Kidney capillary endothelial cell (primary cell): ENCODE results near the gene FEZ2.
A peak's percentile ranks its signal among the peaks of the same experiment; 100 is the strongest.

Experiments used
- DNase-seq: peaks from one replicate; pipeline ENCODE4 v3.0.0-alpha.2; 2018; ENCODE audit warnings: low spot score

The FEZ2 gene

DNA sequence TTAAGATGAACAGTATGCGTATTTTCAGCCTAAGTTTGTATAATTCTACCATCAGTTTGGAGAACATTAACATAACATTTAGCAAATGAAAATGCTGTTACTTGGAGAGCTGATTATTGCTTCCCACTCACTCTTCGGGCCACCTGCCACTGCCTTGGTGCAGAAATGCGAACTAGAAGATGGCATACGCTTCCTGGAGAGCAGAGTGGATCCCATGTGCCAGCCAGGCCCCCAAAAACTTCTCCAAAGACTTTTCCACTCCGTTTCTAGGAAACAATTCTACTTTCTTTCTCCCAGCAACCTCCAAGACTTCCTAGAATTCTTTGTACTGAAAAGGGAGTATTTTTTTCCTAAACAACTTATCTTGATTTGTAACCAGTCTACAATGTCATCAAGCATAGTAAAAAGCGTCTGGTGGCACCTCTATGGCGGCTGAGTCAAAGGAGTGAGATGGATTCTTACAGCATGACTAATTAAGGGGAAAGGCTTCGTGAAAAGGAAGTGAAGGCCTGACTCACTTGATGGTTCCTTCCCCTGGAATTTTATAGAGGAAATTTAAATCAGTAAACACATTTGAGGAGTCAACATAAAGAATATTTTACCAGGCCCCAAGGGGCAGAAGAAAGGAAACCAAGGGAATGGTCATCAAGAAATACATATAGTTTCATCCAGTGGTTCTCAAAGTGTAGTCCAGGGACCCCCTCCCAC lies 36.6 kb downstream of the FEZ2 start:
- DNase-seq = peak; percentile 100

DNA sequence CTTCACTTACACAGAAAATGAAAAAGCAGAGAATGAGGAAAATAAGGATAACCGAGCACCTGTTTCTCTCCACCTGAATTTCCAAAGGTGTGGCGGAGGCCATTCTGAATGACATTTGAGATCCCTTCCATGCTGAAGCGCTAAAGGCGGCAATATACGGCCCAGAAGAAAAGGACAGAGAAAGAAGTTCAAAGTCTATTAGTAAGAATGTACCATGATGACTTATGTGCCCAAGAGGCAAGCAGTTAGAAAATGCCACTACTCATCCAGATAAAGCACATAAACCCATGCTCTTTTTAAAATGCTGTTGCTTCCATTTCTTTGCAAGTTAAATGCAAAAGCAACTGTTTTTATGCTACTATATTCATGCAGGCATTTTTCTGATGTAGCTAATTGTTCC lies 37.2 kb downstream of the FEZ2 start:
- no peak for DNase-seq

- no peak for DNase-seq
Measured at GRCh38 chr2:36559221-36559942, 38.6 kb downstream of the FEZ2 start.

GRCh38 chr2:36556842-36557241 lies 41.1 kb downstream of the FEZ2 start:
- DNase-seq = no peak

GRCh38 chr2:36555789-36556188 lies 42.2 kb downstream of the FEZ2 start:
- no peak for DNase-seq

GRCh38 chr2:36554531-36554930 lies 43.4 kb downstream of the FEZ2 start:
- DNase-seq = no peak

DNA sequence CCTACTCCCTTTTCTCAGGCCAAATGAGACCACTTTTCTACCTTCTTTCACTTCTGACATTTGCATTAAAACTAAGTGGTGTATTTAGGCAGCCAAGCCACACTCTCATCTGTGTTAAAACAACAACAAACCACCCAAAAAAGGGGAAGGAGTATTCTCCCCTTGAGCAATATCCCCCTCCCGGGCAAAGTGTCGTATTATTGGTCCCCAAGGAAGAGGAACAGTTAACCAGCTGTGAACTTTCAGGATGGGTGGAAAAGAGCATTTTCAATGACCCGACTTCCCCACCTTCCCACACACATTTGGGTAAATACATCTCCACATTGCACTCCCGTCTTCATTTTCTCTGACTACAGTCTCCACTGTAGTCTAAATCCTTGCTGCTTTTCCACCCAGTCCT lies 44.3 kb downstream of the FEZ2 start:
- no peak for DNase-seq

DNA sequence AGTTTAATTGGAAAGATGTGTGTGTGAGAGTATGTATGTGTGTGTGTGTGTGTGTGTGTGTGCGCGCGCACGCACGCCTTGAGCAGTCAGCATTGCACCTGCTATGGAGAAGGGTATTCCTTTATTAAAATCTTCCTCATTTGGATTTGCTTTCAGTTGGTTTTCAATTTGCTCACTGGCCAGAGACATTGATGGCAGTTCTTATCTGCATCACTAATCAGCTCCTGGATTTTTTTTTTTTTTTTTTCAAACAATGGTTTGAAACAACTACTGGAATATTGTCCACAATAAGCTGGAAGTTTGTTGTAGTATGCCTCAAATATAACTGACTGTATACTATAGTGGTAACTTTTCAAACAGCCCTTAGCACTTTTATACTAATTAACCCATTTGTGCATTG lies 48.0 kb downstream of the FEZ2 start:
- no peak for DNase-seq

GRCh38 chr2:36549165-36549574 lies 48.8 kb downstream of the FEZ2 start:
- peak; percentile 88 for DNase-seq

- no peak for DNase-seq
Measured at GRCh38 chr2:36547906-36548305, 50.1 kb downstream of the FEZ2 start.

DNA sequence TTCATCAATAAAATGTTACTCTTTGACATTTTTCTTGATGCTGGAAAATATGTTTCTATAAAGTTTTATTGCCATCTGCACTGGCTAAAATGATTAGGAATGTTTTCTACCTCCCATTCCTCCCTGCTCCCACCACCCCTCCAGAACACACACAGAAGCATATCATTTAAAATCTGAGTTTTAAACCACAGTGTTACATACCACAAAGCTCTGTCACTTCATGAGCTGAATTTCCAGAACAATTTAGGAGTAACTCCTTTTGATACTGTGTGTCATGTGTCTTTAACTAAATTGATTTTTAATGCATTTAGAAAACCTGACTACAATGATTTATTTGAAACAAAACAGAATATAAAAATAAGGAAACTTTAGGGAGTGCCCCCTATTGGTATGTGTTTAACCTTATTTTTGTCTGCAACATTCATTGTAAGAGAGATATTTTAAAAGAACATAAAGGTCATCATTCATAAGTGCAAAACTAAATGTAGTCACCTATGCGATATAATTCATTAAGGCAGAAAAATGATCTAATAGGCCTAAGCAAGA lies 52.0 kb downstream of the FEZ2 start:
- no peak for DNase-seq

- no peak for DNase-seq
Measured at GRCh38 chr2:36544638-36545338, 53.2 kb downstream of the FEZ2 start.

- peak; percentile 70 for DNase-seq
Measured at GRCh38 chr2:36541891-36542595, 55.9 kb downstream of the FEZ2 start.

DNA sequence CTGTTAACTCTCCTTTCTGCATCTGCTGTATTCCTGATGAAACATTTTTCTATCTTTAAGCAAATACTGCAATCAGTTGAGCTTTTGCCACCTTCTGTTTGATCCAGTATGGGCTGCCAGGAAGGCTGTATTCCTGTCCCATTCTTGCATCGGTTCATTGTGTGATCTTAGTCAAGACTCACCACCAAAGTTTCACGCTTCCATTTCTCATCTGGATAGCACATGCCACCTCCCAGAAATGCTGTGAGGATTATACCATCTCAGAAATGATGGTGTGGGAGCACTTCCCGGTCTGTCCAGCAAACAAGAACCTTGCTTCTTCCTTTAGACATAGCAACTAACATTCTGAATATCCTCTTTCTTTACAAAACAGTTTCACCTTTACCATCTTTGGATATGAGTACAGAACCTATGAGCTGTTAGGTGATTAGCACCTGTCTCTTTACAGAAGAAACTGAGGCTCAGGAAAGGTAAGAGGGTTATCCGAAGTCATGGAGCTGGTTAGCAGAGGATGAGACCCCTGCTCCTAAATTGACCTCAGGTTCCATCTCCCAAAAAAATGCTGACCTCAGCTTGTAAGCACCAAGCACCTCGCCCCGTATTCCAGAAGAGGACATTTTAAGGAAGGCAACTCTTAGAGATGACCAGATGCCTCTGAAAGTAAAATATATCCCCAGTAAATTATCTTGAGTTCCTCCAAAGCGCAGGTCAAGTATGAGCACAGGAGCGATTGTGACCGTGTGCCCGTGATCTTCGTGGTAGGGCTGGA lies 56.8 kb downstream of the FEZ2 start:
- no peak for DNase-seq

GRCh38 chr2:36539631-36540030 lies 58.3 kb downstream of the FEZ2 start:
- DNase-seq = no peak

DNA sequence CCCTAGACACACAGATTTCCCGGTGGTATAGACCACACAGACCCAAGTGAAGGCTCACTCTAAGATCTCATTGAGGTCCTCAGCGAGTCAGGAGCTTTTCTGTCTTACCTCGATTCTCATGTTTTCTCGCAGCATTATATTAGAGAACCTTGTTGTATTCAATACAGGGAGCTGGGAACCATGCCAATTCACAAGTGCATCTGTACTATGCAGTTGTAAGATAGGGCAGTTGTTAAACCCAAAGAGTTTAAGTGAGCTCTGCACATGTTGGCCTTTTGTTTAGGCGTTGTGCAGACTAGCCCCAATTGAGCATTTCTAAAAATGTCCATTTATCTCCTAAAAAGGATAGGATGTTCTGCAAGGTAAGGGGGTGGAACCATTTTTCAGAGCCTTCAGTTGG lies 59.6 kb downstream of the FEZ2 start:
- no peak for DNase-seq

DNA sequence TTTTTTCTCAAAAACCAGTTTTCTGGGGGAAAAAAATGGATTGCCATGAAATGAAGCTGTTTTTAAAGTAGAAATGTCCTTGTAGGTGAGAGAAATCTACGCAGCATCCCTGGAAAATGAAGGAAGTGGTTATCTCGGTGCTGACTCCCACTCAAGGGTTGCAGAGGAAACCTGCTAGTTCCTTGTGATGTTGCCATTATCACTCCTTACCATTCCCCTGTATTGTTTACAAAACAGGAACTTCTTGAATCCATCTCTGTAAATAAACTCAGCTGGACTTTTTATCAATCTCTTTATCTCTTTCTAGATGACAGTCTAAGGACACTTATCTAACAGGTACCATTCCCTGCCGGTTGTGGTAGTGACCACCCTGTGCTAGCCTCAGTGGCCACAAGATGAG lies 61.2 kb downstream of the FEZ2 start:
- DNase-seq = no peak

DNA sequence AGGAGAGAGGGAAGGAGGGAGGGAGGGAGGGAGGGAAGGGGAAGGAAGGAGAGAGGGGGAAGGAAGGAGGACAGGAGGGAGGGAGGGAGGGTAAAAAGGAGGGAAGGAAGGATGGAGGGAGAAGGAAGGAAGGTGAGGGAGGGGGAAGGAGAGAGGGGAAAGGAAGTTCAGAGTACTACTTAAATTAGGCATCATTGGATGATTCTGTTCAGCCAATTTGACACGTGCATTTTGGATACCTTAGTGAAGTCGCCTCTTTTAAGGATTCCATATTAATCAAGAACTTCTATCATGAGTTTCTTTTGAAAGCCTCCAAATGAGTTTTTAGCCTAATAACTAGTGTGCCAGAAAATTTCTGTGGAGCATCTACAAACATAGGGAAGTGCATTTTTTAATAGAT lies 62.9 kb downstream of the FEZ2 start:
- no peak for DNase-seq

DNA sequence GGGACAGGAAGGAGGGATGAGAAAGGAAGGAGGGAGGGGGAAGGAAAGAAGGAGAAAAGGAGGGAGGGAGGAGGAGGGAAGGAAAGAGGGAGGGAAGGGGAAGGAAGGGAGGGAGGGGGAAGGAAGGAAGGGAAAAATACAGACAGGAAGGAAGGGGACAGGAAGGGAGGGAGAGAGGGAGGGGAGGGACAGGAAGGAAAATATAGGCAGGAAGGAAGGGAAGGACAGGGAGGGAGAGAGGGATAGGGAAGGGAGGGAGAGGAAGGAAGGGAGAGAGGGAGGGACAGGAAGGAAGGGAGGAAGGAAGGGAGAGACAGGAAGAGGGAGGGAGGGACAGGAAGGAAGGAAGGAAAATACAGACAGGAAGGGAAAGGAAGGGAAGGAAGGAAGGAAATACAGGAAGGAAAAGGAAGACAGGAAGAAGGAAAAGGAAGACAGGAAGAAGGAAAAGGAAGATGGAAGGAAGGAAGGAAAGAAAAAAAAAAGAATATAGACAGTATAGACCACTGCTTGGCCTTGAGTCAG lies 63.6 kb downstream of the FEZ2 start:
- DNase-seq = no peak

DNA sequence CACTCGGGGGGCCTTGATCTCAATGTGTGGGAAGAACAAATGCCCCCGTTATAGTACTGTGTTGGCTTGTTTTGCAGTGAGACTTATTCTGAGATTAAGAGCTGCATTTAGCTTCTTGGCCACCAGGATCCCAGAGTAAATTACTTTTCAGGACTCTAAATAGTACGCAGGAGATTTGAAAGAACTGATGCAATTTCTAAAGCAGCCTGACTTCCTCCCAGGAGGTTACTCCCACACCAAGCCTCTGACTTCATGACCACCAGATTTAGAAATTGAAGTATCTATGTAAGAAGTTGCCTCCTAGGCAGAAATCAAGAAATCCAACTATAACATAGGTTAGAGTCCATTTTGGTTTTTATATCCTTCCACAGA lies 67.0 kb downstream of the FEZ2 start:
- DNase-seq = no peak
